HG03097 (cell line): ENCODE results near the gene CCDC60.

Experiments used
- ATAC-seq: cut with Tn5 transposase; IDR thresholded peaks from one replicate; pipeline ENCODE4 v1.9.1; 2021; ENCODE audit not compliant: unreplicated experiment, low FRiP score

Gene CCDC60, protein sequence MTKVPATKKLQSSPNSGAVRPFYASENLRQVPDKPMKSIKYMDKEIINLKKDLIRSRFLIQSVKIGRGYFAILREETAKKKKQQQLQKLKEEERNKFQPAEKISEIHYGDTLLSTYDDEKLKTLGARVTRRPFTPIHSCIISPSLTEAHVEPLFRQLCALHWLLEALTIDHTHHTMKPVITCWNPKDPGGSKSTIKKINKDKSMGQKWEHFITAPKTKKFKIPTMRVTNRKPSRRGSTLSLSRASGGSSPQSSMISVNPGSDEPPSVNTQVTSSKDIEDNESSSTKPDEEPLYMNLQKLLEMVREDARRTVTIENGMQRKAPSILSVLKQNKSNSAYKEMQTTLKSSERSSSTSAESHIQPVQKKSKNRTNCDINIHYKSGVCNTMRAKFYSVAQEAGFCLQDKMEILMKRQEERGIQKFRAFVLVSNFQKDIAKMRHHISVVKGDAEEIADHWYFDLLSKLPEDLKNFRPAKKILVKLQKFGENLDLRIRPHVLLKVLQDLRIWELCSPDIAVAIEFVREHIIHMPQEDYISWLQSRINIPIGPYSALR

GRCh38 chr12:119334430-119335170, at the start of gene CCDC60:
Gene CCDC60, plus strand, starts transcription at chr12:119334729. Its CDS starts 448 bp downstream, at chr12:119335177.
- ATAC-seq: no peak

DNA sequence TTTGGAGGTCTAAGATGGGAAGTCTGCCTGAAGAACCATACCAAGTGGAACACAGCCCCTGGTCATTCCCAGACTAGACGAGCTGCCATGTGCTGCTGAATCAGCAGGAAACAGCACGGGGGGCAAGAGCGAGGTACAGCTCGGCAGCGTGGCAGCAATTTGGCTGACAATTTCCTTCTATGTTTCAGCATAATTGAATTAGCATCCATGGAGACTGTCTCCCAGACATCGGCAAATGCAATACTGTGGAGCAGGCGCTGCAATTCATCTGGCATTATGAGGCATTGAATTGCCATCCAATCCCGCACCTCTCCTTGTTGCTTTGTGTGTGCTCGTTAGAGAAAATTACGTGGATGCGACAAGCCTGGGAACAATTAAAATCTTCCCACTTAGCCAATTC, 46.0 kb upstream of the CCDC60 start:
- no peak for ATAC-seq

GRCh38 chr12:119292893-119293630, 41.5 kb upstream of the CCDC60 start:
- no peak for ATAC-seq

DNA sequence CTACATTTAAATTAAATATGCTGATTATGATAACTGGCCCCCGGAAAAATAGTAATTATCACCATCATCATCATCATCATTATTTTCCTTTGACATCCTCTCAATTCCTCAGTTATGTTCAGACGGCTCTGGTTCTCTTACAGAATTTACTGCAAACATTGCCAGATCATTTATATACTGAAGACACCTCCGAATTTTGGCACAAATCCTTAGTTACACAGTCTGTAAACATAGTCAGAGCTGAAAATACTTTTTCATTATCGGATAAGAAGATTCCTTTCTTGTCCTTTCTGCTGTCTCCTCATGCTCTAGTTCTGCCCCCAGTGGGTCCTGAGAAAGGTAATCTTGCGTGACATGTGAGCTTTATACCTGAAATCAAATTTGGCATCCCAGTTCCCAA, 40.3 kb upstream of the CCDC60 start:
- ATAC-seq: no peak

- ATAC-seq: no peak
Measured at GRCh38 chr12:119296535-119296934, 38.0 kb upstream of the CCDC60 start.

DNA sequence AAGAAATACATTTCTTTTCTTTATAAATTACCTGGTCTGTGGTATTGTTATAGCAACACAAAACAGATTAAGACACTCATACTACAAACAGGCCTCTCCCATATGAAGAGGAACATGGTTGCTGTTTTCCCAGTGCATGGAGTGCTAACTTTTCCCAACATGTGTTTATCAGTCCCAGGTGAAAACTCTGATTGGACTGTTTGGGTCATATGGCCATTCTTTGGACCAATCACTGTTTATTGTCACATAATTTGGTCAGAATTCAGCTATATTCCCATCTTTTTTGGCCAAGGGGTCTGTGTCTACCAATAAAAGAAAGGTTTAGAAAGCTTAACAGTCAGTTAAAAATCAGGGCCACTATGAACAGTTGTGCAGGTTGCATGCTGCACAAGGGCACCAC, 35.4 kb upstream of the CCDC60 start:
- ATAC-seq: no peak

DNA sequence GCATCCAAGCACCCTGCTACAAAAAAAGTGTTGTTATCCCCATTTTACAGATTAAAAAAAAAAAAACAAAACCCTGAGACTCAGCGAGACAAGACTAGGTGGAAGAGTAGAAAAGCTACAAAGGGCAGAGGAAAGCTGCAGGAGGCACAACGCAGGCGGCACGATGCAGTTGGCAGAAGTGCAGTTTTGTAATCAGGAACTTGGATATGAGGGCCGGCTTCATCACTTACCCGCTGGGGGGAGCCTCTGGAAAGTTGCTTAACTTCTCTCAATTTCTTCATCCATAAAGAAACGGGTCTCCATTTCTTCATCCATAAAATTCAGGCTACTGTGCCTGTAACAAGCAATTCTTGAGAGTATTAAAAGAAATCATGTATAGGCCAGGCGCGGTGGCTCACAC, 33.1 kb upstream of the CCDC60 start:
- no peak for ATAC-seq

GRCh38 chr12:119302451-119303080, 32.0 kb upstream of the CCDC60 start:
- no peak for ATAC-seq

DNA sequence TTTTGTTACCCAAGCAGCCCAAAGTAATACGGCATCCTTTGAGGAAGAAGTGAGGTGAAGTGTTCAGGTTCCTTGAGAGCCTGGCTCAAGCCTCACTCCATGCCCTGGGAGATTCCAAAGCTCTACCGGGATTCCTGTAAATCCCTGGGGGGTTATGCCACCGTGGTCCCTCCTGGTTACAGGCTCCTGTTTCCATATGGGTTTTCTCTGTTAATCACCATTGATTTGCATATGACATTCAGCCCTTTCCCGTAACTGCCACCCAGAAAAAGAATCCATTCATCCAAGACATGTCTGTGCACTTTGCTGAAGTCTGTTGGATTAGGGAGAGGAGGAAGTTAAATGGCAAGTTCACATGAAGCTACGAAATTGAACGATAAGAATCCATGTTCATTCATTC, 27.9 kb upstream of the CCDC60 start:
- ATAC-seq: no peak

- no peak for ATAC-seq
Measured at GRCh38 chr12:119307747-119308146, 26.8 kb upstream of the CCDC60 start.

- ATAC-seq: no peak
Measured at GRCh38 chr12:119308708-119309456, 25.6 kb upstream of the CCDC60 start.

DNA sequence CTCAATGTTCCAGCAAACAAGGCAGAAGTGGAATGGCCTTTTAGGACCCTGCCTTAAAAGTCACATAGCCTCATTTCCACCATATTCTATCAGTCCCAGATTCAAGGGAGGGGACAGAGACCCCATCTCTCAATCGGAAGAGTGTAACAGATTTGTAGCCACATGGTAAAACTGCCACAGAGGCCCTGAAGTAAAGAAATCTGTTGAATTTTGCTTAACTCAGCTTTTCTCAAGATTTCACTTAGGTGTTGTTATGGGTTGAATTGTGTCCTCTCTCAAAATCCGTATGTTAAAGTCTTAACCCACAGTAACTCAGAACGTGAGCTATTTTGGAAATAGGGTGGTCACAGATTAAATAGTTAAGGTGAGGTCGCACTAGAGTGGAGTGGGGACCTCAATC, 22.7 kb upstream of the CCDC60 start:
- ATAC-seq: no peak

- no peak for ATAC-seq
Measured at GRCh38 chr12:119312904-119313303, 21.6 kb upstream of the CCDC60 start.

DNA sequence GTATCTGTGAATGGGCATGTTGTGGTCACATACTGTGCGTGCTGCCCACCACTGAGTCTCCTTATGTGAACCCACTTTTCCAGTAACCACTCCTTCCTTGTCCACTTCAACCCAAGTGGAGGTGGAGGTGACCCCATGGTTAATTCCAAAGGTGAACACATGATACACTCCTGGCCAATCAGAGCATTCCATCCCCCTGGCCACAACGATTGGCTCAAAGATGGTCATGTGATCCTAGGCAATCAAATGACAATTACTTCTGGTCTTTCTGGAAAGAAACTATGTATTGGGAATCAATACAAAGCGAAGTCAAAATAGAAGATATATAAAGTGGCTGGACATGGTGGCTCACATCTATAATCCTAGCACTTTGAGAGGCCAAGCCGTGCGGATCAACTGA, 20.2 kb upstream of the CCDC60 start:
- ATAC-seq: no peak

DNA sequence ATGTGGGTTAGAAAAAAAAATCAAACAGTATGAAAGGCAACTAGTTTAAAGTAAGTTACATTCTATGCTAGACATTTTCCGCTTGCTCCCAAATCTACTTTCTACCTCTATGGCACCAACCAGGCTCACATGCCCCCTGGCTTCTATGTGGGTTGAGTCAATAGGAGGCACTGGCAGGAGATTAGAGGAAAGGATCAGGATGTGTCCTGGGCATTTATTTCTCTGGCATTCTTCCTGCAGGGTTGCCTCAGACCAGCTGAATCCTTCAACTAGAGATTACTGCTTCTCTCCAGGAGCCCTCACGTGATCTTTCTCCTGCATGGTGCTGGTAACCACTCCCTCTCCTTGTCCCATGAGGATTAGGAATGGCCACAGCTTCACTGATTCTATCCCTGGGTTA, 14.9 kb upstream of the CCDC60 start:
- no peak for ATAC-seq

GRCh38 chr12:119320678-119321077, 13.9 kb upstream of the CCDC60 start:
- ATAC-seq: no peak

GRCh38 chr12:119322301-119322723, 12.2 kb upstream of the CCDC60 start:
- no peak for ATAC-seq

GRCh38 chr12:119325813-119326212, 8.7 kb upstream of the CCDC60 start:
- ATAC-seq: no peak

- no peak for ATAC-seq
Measured at GRCh38 chr12:119326341-119326740, 8.2 kb upstream of the CCDC60 start.

GRCh38 chr12:119327471-119327870, 7.1 kb upstream of the CCDC60 start:
- ATAC-seq: no peak
